MV-4-11 (cell line): ENCODE results near the gene LRMDA.

Experiments used
- DNase-seq: peaks from one replicate; lab custom pipeline; 2025; lab: John Stamatoyannopoulos, UW

LRMDA gene

GRCh38 chr10:76268954-76269353, 837.5 kb downstream of the LRMDA start:
- no peak for DNase-seq

- DNase-seq, result no peak
Measured at GRCh38 chr10:76270464-76270863, 839.0 kb downstream of the LRMDA start.

- DNase-seq, result no peak
Measured at GRCh38 chr10:76274933-76275332, 843.5 kb downstream of the LRMDA start.

GRCh38 chr10:76278811-76279460, 847.5 kb downstream of the LRMDA start:
- no peak for DNase-seq

GRCh38 chr10:76281659-76282058, 850.2 kb downstream of the LRMDA start:
- DNase-seq, result no peak

GRCh38 chr10:76282061-76283025, 850.9 kb downstream of the LRMDA start:
- no peak for DNase-seq

- no peak for DNase-seq
Measured at GRCh38 chr10:76284351-76284750, 852.9 kb downstream of the LRMDA start.

- DNase-seq, result no peak
Measured at GRCh38 chr10:76285012-76285411, 853.6 kb downstream of the LRMDA start.

GRCh38 chr10:76285515-76285914, 854.1 kb downstream of the LRMDA start:
- DNase-seq, result no peak

GRCh38 chr10:76286536-76286935, 855.1 kb downstream of the LRMDA start:
- DNase-seq, result no peak

GRCh38 chr10:76287856-76288255, 856.4 kb downstream of the LRMDA start:
- DNase-seq, result no peak

GRCh38 chr10:76291175-76291574, 859.8 kb downstream of the LRMDA start:
- no peak for DNase-seq

- no peak for DNase-seq
Measured at GRCh38 chr10:76291885-76292284, 860.5 kb downstream of the LRMDA start.

GRCh38 chr10:76296957-76297356, 865.5 kb downstream of the LRMDA start:
- no peak for DNase-seq

- DNase-seq, result no peak
Measured at GRCh38 chr10:76297358-76297757, 865.9 kb downstream of the LRMDA start.

- no peak for DNase-seq
Measured at GRCh38 chr10:76297780-76298281, 866.4 kb downstream of the LRMDA start.

- no peak for DNase-seq
Measured at GRCh38 chr10:76298329-76298728, 866.9 kb downstream of the LRMDA start.

- no peak for DNase-seq
Measured at GRCh38 chr10:76299501-76299900, 868.1 kb downstream of the LRMDA start.

GRCh38 chr10:76301211-76301610, 869.8 kb downstream of the LRMDA start:
- DNase-seq, result no peak

- no peak for DNase-seq
Measured at GRCh38 chr10:76301950-76302349, 870.5 kb downstream of the LRMDA start.

GRCh38 chr10:76302481-76302880, 871.1 kb downstream of the LRMDA start:
- DNase-seq, result no peak

- DNase-seq, result no peak
Measured at GRCh38 chr10:76302961-76303630, 871.7 kb downstream of the LRMDA start.
